ENCODE measurements around the gene OR1E1. TPM values are rescaled to one million over a fixed set of nuclear protein-coding genes. Genes with fewer than 3 reads are reported as not detected.

The OR1E1 gene
- total and polyA plus RNA-seq, 2 experiments from 2014 or later = not detected

DNA sequence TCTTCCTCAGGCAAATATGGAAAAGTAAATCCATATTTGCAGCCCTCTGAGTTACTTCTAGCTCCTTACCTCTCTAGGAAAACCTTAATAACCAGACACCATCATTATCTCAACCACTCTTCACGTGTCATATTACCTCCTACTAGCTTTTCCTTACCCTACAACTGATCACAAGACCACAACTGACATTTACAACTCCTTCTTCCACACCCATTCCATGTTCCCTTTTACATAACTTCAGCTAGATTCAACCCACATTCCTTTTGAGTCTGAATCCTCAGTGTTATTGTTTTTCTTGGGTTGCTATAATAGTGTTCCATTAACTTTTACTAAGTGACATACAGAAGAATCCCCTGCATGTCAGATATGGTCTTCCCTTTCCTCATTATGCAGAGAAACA, 40.2 kb upstream of the OR1E1 start (continued):
- no peak for TF ChIP-seq JUNB (IDR thresholded peaks at IDR 0.05; ENCODE audit: unreplicated experiment)
- no peak for TF ChIP-seq EZH2 (IDR thresholded peaks at IDR 0.05; ENCODE audit: low read depth, unreplicated experiment)
- no peak for TF ChIP-seq ZNF331 (CRISPR knock-in tag; IDR thresholded peaks at IDR 0.05; ENCODE audit: low read depth)
- TF ChIP-seq STAT1 (IDR thresholded peaks at IDR 0.05; ENCODE audit: unreplicated experiment) = no peak

DNA sequence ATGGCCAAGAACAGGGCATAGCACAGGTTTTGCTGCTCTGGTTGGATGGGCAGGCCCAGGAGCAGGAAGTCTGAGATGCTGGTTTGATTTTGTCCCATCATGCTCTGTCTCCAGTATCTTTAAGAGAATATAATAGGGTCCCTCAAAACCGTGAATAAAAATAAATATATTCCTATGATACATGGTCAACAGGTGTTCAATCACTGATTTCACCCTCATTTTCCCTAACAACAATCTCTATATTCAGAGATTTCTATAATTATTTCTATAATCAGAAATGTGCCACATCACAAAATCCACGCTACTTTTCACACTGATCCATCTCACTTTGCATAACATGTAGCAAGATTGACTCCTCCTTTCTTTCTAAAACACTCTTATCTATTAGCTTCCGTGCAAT, 35.5 kb upstream of the OR1E1 start, which contains the start of gene OR1E2:
Gene OR1E2 (minus strand): TSS at position 101 of the 400 bp plus-strand sequence. CDS start 0 bp downstream, at position 101.
- H4K20me1 ChIP-seq (replicated peaks; ENCODE audit: insufficient read depth) = no peaks in the 10 kb centered on the region
- Mint-ChIP-seq H3K27me3 (ENCODE audit: insufficient read depth, low read depth, poor library complexity) (peaks cover 4% of the 10 kb centered on the region), H3K4me1 (peaks cover 8% of the 10 kb centered on the region; the same call in 2 of the 3 replicates), H3K9me3 (peaks cover 15% of the 10 kb centered on the region; the same call in 2 of the 3 replicates), H3K27ac (no peak within 1 kb of the TSS), H3K4me3 (no peak within 1 kb of the TSS), H3K36me3 (ENCODE audit: low read depth) (no peaks in the 10 kb centered on the region)
- no peaks in the 10 kb centered on the region for H3K27me3 ChIP-seq (ENCODE audit: insufficient read depth)
- TF ChIP-seq JUNB (IDR thresholded peaks at IDR 0.05; ENCODE audit: unreplicated experiment) = no peak
- no peak for TF ChIP-seq ZNF331 (CRISPR knock-in tag; IDR thresholded peaks at IDR 0.05; ENCODE audit: low read depth)
- TF ChIP-seq ZNF114 (CRISPR knock-in tag; IDR thresholded peaks at IDR 0.05) = no peak
- TF ChIP-seq REST (IDR thresholded peaks at IDR 0.05; ENCODE audit: unreplicated experiment) = no peak
- no peak for TF ChIP-seq NANOG (IDR thresholded peaks at IDR 0.05; ENCODE audit: borderline replicate concordance)
- TF ChIP-seq EZH2 (IDR thresholded peaks at IDR 0.05; ENCODE audit: low read depth, unreplicated experiment) = no peak
- no peak for TF ChIP-seq POLR2AphosphoS5 (IDR thresholded peaks at IDR 0.05; ENCODE audit: low read depth)
- TF ChIP-seq CREB1 (CRISPR knock-in tag; IDR thresholded peaks at IDR 0.05; ENCODE audit: low read depth) = no peak
- TF ChIP-seq, protein P1, sequence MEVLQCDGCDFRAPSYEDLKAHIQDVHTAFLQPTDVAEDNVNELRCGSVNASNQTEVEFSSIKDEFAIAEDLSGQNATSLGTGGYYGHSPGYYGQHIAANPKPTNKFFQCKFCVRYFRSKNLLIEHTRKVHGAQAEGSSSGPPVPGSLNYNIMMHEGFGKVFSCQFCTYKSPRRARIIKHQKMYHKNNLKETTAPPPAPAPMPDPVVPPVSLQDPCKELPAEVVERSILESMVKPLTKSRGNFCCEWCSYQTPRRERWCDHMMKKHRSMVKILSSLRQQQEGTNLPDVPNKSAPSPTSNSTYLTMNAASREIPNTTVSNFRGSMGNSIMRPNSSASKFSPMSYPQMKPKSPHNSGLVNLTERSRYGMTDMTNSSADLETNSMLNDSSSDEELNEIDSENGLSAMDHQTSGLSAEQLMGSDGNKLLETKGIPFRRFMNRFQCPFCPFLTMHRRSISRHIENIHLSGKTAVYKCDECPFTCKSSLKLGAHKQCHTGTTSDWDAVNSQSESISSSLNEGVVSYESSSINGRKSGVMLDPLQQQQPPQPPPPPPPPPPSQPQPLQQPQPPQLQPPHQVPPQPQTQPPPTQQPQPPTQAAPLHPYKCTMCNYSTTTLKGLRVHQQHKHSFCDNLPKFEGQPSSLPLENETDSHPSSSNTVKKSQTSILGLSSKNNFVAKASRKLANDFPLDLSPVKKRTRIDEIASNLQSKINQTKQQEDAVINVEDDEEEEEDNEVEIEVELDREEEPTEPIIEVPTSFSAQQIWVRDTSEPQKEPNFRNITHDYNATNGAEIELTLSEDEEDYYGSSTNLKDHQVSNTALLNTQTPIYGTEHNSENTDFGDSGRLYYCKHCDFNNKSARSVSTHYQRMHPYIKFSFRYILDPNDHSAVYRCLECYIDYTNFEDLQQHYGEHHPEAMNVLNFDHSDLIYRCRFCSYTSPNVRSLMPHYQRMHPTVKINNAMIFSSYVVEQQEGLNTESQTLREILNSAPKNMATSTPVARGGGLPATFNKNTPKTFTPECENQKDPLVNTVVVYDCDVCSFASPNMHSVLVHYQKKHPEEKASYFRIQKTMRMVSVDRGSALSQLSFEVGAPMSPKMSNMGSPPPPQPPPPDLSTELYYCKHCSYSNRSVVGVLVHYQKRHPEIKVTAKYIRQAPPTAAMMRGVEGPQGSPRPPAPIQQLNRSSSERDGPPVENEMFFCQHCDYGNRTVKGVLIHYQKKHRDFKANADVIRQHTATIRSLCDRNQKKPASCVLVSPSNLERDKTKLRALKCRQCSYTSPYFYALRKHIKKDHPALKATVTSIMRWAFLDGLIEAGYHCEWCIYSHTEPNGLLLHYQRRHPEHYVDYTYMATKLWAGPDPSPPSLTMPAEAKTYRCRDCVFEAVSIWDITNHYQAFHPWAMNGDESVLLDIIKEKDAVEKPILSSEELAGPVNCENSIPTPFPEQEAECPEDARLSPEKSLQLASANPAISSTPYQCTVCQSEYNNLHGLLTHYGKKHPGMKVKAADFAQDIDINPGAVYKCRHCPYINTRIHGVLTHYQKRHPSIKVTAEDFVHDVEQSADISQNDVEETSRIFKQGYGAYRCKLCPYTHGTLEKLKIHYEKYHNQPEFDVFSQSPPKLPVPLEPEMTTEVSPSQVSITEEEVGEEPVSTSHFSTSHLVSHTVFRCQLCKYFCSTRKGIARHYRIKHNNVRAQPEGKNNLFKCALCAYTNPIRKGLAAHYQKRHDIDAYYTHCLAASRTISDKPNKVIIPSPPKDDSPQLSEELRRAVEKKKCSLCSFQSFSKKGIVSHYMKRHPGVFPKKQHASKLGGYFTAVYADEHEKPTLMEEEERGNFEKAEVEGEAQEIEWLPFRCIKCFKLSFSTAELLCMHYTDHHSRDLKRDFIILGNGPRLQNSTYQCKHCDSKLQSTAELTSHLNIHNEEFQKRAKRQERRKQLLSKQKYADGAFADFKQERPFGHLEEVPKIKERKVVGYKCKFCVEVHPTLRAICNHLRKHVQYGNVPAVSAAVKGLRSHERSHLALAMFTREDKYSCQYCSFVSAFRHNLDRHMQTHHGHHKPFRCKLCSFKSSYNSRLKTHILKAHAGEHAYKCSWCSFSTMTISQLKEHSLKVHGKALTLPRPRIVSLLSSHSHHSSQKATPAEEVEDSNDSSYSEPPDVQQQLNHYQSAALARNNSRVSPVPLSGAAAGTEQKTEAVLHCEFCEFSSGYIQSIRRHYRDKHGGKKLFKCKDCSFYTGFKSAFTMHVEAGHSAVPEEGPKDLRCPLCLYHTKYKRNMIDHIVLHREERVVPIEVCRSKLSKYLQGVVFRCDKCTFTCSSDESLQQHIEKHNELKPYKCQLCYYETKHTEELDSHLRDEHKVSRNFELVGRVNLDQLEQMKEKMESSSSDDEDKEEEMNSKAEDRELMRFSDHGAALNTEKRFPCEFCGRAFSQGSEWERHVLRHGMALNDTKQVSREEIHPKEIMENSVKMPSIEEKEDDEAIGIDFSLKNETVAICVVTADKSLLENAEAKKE (CRISPR knock-in tag; IDR thresholded peaks at IDR 0.05) = no peak
- no peak for TF ChIP-seq ETS1 (IDR thresholded peaks at IDR 0.05)
- TF ChIP-seq CTCF (conservative IDR thresholded peaks at IDR 0.05; ENCODE audit: low read depth in 2 of 2) = no peak
- no peak for TF ChIP-seq STAT1 (IDR thresholded peaks at IDR 0.05; ENCODE audit: unreplicated experiment)
- TF ChIP-seq EZH2phosphoT487 (IDR thresholded peaks at IDR 0.05; ENCODE audit: unreplicated experiment) = no peak
- no peak within 1 kb of the TSS for H3K4me2 ChIP-seq
- peaks cover 10% of the 10 kb centered on the region; the same call in 1 of the 2 replicates for H3K9me2 ChIP-seq (ENCODE audit: insufficient read depth)
- no peak for DNase-seq (ENCODE audit: low spot score)
- no peak within 1 kb of the TSS for H3K27ac ChIP-seq (ENCODE audit: low read depth)
- no peaks in the 10 kb centered on the region for H3K36me3 ChIP-seq (ENCODE audit: insufficient read depth)
- H3K4me3 ChIP-seq = no peak within 1 kb of the TSS
- H3F3A ChIP-seq (replicated peaks; ENCODE audit: low read depth) = no peaks in the 10 kb centered on the region
- no peak for ATAC-seq
- no peaks in the 10 kb centered on the region for H3K79me2 ChIP-seq (replicated peaks; ENCODE audit: insufficient read depth)
- H2AFZ ChIP-seq = no peak within 1 kb of the TSS
- peaks cover 12% of the 10 kb centered on the region for H3K4me1 ChIP-seq (ENCODE audit: insufficient read depth)

Measured in GM23338 (cell line).